GM23338 (cell line): Measurements from ENCODE around the gene TRUB2. TPM values are rescaled to one million over a fixed set of nuclear protein-coding genes. Genes with fewer than 3 reads are reported as not detected.

Experiments used
- ATAC-seq: fragments of 200-7000 bp; cut with Tn5 transposase; 3 replicates; pipeline ENCODE4 v1.9.1; 2020
- DNase-seq: peaks from one replicate; pipeline ENCODE4 v3.0.0-alpha.2; 2015; ENCODE audit warnings: low spot score
- H2AFZ ChIP-seq: fragments of 200-600 bp; sonication (generic); 2 replicates; pipeline ENCODE4 v1.8.0; 2016; ENCODE audit warnings: antibody characterized with exemption, mild to moderate bottlenecking, moderate library complexity
- H3F3A ChIP-seq: fragments of 200-600 bp; sonication (generic); replicated peaks from 2 replicates; pipeline ENCODE4 v1.8.0; 2017; ENCODE audit warnings: antibody characterized with exemption, mixed run types, low read depth
- H3K27ac ChIP-seq: fragments of 200-600 bp; sonication (generic); 2 replicates; pipeline ENCODE4 v1.6.1; 2016; ENCODE audit warnings: low read depth
- H3K27me3 ChIP-seq: fragments of 200-600 bp; sonication (generic); 2 replicates; pipeline ENCODE4 v1.8.0; 2016; ENCODE audit warnings: mild to moderate bottlenecking, mixed run types, moderate library complexity; ENCODE audit not compliant: insufficient read depth
- H3K36me3 ChIP-seq: fragments of 200-600 bp; sonication (generic); 2 replicates; pipeline ENCODE4 v1.8.0; 2016; ENCODE audit warnings: mild to moderate bottlenecking; ENCODE audit not compliant: insufficient read depth
- H3K4me1 ChIP-seq: fragments of 200-600 bp; sonication (generic); 2 replicates; pipeline ENCODE4 v1.8.0; 2016; ENCODE audit warnings: mild to moderate bottlenecking, moderate library complexity; ENCODE audit not compliant: insufficient read depth
- H3K4me2 ChIP-seq: fragments of 200-600 bp; sonication (generic); 2 replicates; pipeline ENCODE4 v1.7.1; 2017; ENCODE audit warnings: mixed run types
- H3K4me3 ChIP-seq: fragments of 200-600 bp; sonication (generic); 2 replicates; pipeline ENCODE4 v1.6.1; 2016; ENCODE audit warnings: mixed run types
- H3K79me2 ChIP-seq: fragments of 200-600 bp; sonication (generic); replicated peaks from 2 replicates; pipeline ENCODE4 v1.8.0; 2017; ENCODE audit warnings: mild to moderate bottlenecking; ENCODE audit not compliant: insufficient read depth
- H3K9me2 ChIP-seq: fragments of 200-600 bp; sonication (generic); 2 replicates; pipeline ENCODE4 v1.8.0; 2017; ENCODE audit not compliant: insufficient read depth
- H4K20me1 ChIP-seq: fragments of 200-600 bp; sonication (generic); replicated peaks from 2 replicates; pipeline ENCODE4 v1.8.0; 2017; ENCODE audit warnings: mild to moderate bottlenecking; ENCODE audit not compliant: insufficient read depth
- H3K27ac Mint-ChIP-seq: 2 replicates; pipeline ENCODE4 v1.8.0; 2020; ENCODE audit warnings: inconsistent platforms, mild to moderate bottlenecking, moderate library complexity, mixed read lengths
- H3K27me3 Mint-ChIP-seq: 3 replicates; pipeline ENCODE4 v1.8.0; 2022; ENCODE audit warnings: low read depth, mild to moderate bottlenecking, moderate library complexity, mixed read lengths, inconsistent platforms; ENCODE audit not compliant: insufficient read depth, poor library complexity
- H3K36me3 Mint-ChIP-seq: 3 replicates; pipeline ENCODE4 v1.8.0; 2021; ENCODE audit warnings: low read depth, mild to moderate bottlenecking, inconsistent platforms, moderate library complexity, mixed read lengths
- H3K4me1 Mint-ChIP-seq: 3 replicates; pipeline ENCODE4 v1.8.0; 2020; ENCODE audit warnings: mild to moderate bottlenecking, inconsistent platforms, mixed read lengths
- H3K4me3 Mint-ChIP-seq: 3 replicates; pipeline ENCODE4 v1.8.0; 2021; ENCODE audit warnings: moderate library complexity, mild to moderate bottlenecking, inconsistent platforms, mixed read lengths
- H3K9me3 Mint-ChIP-seq: 3 replicates; pipeline ENCODE4 v1.8.0; 2020; ENCODE audit warnings: moderate library complexity, mild to moderate bottlenecking, inconsistent platforms, mixed read lengths
- EZH2 ChIP-seq: fragments of 200-600 bp; sonication (generic); IDR thresholded peaks from one replicate; pipeline ENCODE4 v1.8.0; 2017; ENCODE audit warnings: antibody characterized with exemption, mild to moderate bottlenecking, low read depth; ENCODE audit not compliant: unreplicated experiment
- EZH2phosphoT487 ChIP-seq: fragments of 200-600 bp; sonication (generic); IDR thresholded peaks from one replicate; pipeline ENCODE4 v1.8.1; 2018; ENCODE audit warnings: antibody characterized with exemption; ENCODE audit not compliant: unreplicated experiment
- JUNB ChIP-seq: IDR thresholded peaks from one replicate; pipeline ENCODE4 v1.6.1; 2016; ENCODE audit warnings: antibody characterized with exemption; ENCODE audit not compliant: unreplicated experiment
- NANOG ChIP-seq: IDR thresholded peaks from 2 replicates; pipeline ENCODE4 v1.6.1; 2016; ENCODE audit warnings: antibody characterized with exemption, borderline replicate concordance
- POLR2AphosphoS5 ChIP-seq: IDR thresholded peaks from 2 replicates; pipeline ENCODE4 v1.6.1; 2016; ENCODE audit warnings: antibody characterized with exemption, low read depth
- ZNF114 ChIP-seq: fragments of 250-450 bp; sonication (Bioruptor Pico); IDR thresholded peaks from 2 replicates; pipeline ENCODE4 v1.5.0; 2020; ENCODE audit warnings: mild to moderate bottlenecking, moderate library complexity
- polyA plus RNA-seq: library from polyadenylated mRNA; unstranded; fragments of >200 nt; fragmentation: Nextera tagmentation; extraction: Ambion mirVana; gene quantifications from 2 replicates; pipeline ENCODE4 v1.2.1, GENCODE V29; 2016
- total RNA-seq: library from RNA; depleted of rRNA; stranded (reverse); fragments of >200 nt; shearing (Covaris generic); gene quantifications from 2 replicates; pipeline ENCODE4 v1.2.3, GENCODE V29; 2014
- TF ChIP-seq, protein P1 (sequence below), 2 experiments: fragments of 200-600 bp in 1 of 2; sonication (generic) in 1 of 2; conservative IDR thresholded peaks; 2 replicates each; pipeline versions ENCODE4 v1.5.1 to v1.6.1; 2016 to 2017; ENCODE audit warnings: antibody characterized with exemption in 2 of 2, low read depth in 2 of 2, mild to moderate bottlenecking in 2 of 2, moderate library complexity in 1 of 2
- TF ChIP-seq, protein P2 (sequence below): IDR thresholded peaks from 2 replicates; pipeline ENCODE4 v1.6.1; 2016; ENCODE audit warnings: antibody characterized with exemption
- TF ChIP-seq, protein P3 (sequence below): fragments of 250-450 bp; sonication (Bioruptor Pico); IDR thresholded peaks from 2 replicates; pipeline ENCODE4 v1.5.0; 2020; ENCODE audit warnings: mild to moderate bottlenecking, moderate library complexity

The TRUB2 gene
- total and polyA plus RNA-seq, 2 experiments from 2014 or later = 15.4 to 31.4 TPM

DNA sequence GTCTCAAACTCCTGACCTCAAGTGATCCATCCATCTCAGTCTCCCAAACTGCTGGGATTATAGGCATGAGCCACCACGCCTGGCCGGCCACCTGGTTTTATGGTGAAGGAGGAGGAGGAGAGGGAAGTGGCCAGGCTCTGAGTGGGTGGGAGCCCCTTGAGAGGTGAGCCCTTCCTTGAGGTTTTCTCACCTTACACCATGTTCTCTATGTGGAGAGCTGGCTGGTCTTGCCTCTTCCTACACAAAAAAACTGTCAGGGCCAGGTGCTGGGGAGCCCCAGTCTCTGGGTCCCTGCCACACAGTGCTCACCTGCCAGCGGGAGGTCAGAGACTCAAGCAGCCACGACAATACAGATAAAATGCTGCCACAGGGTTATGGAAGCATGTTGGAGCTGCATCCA lies 28.1 kb downstream of the TRUB2 start:
- peaks cover 3% of the 10 kb centered on the region; the same call in 2 of the 3 replicates for H3K4me1 Mint-ChIP-seq
- Histone ChIP-seq H3K27ac (no peak overlapping the region), H3K36me3 (no peaks in the 10 kb centered on the region), H3K79me2 (no peaks in the 10 kb centered on the region), H3K4me1 (no peaks in the 10 kb centered on the region; the same call in 1 of the 2 replicates), H2AFZ (no peak overlapping the region), H3K27me3 (no peaks in the 10 kb centered on the region), H4K20me1 (no peaks in the 10 kb centered on the region), H3K4me2 (no peak overlapping the region), H3F3A (0 out of 2 replicates have a peak, but pooled peaks cover 2% of the 10 kb centered on the region), H3K4me3 (no peak overlapping the region), H3K9me2 (no peaks in the 10 kb centered on the region)
- no peak for ATAC-seq
- TF ChIP-seq JUNB (no peak), NANOG (no peak), EZH2 (no peak), ZNF114 (CRISPR knock-in tag) (no peak), POLR2AphosphoS5 (no peak), EZH2phosphoT487 (no peak)
- TF ChIP-seq, protein P1, sequence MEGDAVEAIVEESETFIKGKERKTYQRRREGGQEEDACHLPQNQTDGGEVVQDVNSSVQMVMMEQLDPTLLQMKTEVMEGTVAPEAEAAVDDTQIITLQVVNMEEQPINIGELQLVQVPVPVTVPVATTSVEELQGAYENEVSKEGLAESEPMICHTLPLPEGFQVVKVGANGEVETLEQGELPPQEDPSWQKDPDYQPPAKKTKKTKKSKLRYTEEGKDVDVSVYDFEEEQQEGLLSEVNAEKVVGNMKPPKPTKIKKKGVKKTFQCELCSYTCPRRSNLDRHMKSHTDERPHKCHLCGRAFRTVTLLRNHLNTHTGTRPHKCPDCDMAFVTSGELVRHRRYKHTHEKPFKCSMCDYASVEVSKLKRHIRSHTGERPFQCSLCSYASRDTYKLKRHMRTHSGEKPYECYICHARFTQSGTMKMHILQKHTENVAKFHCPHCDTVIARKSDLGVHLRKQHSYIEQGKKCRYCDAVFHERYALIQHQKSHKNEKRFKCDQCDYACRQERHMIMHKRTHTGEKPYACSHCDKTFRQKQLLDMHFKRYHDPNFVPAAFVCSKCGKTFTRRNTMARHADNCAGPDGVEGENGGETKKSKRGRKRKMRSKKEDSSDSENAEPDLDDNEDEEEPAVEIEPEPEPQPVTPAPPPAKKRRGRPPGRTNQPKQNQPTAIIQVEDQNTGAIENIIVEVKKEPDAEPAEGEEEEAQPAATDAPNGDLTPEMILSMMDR (conservative IDR thresholded peaks at IDR 0.05; ENCODE audit: low read depth in 2 of 2) = no peak
- TF ChIP-seq, protein P2, sequence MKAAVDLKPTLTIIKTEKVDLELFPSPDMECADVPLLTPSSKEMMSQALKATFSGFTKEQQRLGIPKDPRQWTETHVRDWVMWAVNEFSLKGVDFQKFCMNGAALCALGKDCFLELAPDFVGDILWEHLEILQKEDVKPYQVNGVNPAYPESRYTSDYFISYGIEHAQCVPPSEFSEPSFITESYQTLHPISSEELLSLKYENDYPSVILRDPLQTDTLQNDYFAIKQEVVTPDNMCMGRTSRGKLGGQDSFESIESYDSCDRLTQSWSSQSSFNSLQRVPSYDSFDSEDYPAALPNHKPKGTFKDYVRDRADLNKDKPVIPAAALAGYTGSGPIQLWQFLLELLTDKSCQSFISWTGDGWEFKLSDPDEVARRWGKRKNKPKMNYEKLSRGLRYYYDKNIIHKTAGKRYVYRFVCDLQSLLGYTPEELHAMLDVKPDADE = no peak
- TF ChIP-seq, protein P3, sequence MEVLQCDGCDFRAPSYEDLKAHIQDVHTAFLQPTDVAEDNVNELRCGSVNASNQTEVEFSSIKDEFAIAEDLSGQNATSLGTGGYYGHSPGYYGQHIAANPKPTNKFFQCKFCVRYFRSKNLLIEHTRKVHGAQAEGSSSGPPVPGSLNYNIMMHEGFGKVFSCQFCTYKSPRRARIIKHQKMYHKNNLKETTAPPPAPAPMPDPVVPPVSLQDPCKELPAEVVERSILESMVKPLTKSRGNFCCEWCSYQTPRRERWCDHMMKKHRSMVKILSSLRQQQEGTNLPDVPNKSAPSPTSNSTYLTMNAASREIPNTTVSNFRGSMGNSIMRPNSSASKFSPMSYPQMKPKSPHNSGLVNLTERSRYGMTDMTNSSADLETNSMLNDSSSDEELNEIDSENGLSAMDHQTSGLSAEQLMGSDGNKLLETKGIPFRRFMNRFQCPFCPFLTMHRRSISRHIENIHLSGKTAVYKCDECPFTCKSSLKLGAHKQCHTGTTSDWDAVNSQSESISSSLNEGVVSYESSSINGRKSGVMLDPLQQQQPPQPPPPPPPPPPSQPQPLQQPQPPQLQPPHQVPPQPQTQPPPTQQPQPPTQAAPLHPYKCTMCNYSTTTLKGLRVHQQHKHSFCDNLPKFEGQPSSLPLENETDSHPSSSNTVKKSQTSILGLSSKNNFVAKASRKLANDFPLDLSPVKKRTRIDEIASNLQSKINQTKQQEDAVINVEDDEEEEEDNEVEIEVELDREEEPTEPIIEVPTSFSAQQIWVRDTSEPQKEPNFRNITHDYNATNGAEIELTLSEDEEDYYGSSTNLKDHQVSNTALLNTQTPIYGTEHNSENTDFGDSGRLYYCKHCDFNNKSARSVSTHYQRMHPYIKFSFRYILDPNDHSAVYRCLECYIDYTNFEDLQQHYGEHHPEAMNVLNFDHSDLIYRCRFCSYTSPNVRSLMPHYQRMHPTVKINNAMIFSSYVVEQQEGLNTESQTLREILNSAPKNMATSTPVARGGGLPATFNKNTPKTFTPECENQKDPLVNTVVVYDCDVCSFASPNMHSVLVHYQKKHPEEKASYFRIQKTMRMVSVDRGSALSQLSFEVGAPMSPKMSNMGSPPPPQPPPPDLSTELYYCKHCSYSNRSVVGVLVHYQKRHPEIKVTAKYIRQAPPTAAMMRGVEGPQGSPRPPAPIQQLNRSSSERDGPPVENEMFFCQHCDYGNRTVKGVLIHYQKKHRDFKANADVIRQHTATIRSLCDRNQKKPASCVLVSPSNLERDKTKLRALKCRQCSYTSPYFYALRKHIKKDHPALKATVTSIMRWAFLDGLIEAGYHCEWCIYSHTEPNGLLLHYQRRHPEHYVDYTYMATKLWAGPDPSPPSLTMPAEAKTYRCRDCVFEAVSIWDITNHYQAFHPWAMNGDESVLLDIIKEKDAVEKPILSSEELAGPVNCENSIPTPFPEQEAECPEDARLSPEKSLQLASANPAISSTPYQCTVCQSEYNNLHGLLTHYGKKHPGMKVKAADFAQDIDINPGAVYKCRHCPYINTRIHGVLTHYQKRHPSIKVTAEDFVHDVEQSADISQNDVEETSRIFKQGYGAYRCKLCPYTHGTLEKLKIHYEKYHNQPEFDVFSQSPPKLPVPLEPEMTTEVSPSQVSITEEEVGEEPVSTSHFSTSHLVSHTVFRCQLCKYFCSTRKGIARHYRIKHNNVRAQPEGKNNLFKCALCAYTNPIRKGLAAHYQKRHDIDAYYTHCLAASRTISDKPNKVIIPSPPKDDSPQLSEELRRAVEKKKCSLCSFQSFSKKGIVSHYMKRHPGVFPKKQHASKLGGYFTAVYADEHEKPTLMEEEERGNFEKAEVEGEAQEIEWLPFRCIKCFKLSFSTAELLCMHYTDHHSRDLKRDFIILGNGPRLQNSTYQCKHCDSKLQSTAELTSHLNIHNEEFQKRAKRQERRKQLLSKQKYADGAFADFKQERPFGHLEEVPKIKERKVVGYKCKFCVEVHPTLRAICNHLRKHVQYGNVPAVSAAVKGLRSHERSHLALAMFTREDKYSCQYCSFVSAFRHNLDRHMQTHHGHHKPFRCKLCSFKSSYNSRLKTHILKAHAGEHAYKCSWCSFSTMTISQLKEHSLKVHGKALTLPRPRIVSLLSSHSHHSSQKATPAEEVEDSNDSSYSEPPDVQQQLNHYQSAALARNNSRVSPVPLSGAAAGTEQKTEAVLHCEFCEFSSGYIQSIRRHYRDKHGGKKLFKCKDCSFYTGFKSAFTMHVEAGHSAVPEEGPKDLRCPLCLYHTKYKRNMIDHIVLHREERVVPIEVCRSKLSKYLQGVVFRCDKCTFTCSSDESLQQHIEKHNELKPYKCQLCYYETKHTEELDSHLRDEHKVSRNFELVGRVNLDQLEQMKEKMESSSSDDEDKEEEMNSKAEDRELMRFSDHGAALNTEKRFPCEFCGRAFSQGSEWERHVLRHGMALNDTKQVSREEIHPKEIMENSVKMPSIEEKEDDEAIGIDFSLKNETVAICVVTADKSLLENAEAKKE = no peak
- no peak overlapping the region for H3K27ac Mint-ChIP-seq
- H3K27me3 Mint-ChIP-seq = peaks cover 7% of the 10 kb centered on the region
- H3K9me3 Mint-ChIP-seq = no peaks in the 10 kb centered on the region
- peaks cover under 1% of the 10 kb centered on the region; the same call in 2 of the 3 replicates for H3K36me3 Mint-ChIP-seq
- H3K4me3 Mint-ChIP-seq = no peak overlapping the region
- DNase-seq = no peak
